ENCODE results near the gene PHLDA1. TPM values are rescaled to one million over a fixed set of nuclear protein-coding genes. Genes with fewer than 3 reads are reported as not detected.

PHLDA1 gene
- total RNA-seq, 3 donors from 2014 or later (not counting 1 experiment from before 2014, with no cell fraction given) = 11.1 to 24.0 (median 19.1) TPM

DNA sequence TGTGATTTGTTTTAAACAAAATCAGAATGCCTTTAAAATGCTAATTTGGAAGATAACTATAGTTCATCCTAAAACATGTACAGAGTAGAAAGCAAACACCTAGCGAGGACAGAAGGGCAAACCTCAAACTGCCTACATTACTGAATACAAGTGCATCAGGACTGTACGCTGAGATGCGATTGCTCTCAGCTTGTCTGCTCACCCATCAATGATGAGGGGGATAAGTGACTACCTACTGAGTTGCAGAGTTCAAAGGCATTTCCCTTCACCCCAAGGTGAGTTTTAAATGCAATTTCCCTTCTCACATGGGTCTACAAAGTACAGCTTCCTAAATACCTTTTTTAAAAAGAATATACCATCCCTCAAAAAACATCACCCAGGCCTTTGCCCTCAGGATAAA is 52.9 kb downstream of the PHLDA1 start:
- H3K9me3 Mint-ChIP-seq = no peaks in the 10 kb centered on the region
- no peaks in the 10 kb centered on the region for H3K36me3 Mint-ChIP-seq
- no peak for ATAC-seq
- Histone ChIP-seq H3K36me3 (ENCODE audit: control insufficient read depth, insufficient read depth, low read length) (no peaks in the 10 kb centered on the region), H3K27ac (ENCODE audit: low read length) (peak overlapping the region; percentile 93), H3K4me1 (ENCODE audit: control insufficient read depth, insufficient read depth, low read length) (peaks cover 24% of the 10 kb centered on the region), H3K4me3 (ENCODE audit: low read length) (no peak overlapping the region), H3K9me3 (ENCODE audit: control insufficient read depth, insufficient read depth, low read length) (no peaks in the 10 kb centered on the region), H3K27me3 (ENCODE audit: control insufficient read depth, insufficient read depth, low read length) (no peaks in the 10 kb centered on the region)
- WGBS (ENCODE audit: insufficient coverage) = 82% methylated on average over 3 of the region's 3 CpGs
- DNase-seq = peak in 1 of 2 donors; percentile 37
- intact Hi-C loops (cut with micrococcal nuclease) = loop anchor here (1.0 kb wide), 4 partner anchors 34 to 106 kb away; partner anchors contain the start of genes NAP1L1 and PHLDA1
- no peaks in the 10 kb centered on the region for H3K27me3 Mint-ChIP-seq (ENCODE audit: low read depth in 2 of 2)
- peak overlapping the region; percentile 64 for H3K4me3 Mint-ChIP-seq
- H3K27ac Mint-ChIP-seq = peak overlapping the region; percentile 88 to 94
- TF ChIP-seq, protein P1, sequence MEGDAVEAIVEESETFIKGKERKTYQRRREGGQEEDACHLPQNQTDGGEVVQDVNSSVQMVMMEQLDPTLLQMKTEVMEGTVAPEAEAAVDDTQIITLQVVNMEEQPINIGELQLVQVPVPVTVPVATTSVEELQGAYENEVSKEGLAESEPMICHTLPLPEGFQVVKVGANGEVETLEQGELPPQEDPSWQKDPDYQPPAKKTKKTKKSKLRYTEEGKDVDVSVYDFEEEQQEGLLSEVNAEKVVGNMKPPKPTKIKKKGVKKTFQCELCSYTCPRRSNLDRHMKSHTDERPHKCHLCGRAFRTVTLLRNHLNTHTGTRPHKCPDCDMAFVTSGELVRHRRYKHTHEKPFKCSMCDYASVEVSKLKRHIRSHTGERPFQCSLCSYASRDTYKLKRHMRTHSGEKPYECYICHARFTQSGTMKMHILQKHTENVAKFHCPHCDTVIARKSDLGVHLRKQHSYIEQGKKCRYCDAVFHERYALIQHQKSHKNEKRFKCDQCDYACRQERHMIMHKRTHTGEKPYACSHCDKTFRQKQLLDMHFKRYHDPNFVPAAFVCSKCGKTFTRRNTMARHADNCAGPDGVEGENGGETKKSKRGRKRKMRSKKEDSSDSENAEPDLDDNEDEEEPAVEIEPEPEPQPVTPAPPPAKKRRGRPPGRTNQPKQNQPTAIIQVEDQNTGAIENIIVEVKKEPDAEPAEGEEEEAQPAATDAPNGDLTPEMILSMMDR (IDR thresholded peaks at IDR 0.05) = no peak
- H3K4me1 Mint-ChIP-seq = peaks cover 22 to 37% of the 10 kb centered on the region in 2 donors

DNA sequence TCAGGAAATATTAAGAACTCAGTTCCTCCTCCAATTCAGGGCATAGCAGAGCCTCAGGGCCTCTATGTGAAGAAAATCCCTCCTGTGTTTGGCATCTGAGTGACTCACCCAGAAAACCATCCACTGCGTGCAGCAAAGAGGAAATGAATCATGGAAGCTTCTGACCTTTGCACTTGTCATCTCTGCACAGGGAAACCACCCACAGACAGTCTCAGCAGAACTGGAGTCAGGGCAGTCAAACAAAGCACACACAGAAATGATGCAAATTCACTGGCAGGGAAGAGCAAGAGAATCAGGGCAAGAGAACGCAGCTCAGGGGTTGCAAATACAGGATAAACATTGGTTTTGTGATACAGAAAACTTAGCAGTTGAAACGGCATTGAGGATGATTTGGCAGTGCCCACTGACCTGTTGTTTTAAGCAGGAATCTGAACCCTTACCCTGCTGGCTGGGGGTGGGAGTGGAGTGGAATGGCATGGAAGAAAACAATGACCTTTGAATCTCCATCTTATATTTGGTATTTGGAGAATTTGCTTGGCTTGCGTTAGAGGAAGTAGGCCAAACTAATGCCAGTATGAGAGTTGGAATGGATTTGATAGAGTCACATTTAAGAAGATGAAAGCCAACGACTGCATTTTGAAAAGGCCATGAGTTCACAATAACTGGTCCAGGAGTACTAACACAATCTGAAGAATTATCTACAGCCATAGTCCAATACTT is 53.5 kb downstream of the PHLDA1 start:
- peak overlapping the region; percentile 93 for H3K27ac ChIP-seq (ENCODE audit: low read length)
- no peak overlapping the region for H3K4me3 ChIP-seq (ENCODE audit: low read length)
- intact Hi-C loops (cut with micrococcal nuclease) = loop anchor here (1.0 kb wide), 2 partner anchors 53 to 106 kb away; partner anchors contain the start of genes NAP1L1 and PHLDA1
- H3K27me3 ChIP-seq (ENCODE audit: control insufficient read depth, insufficient read depth, low read length) = no peaks in the 10 kb centered on the region
- H3K4me3 Mint-ChIP-seq = peak overlapping the region; percentile 17
- ATAC-seq (peak; percentile 88 to 98 (median 97)), DNase-seq (peak; percentile 63 to 91)
- TF ChIP-seq, protein P1 (IDR thresholded peaks at IDR 0.05) = no peak
- no peaks in the 10 kb centered on the region for H3K9me3 Mint-ChIP-seq
- H3K36me3 Mint-ChIP-seq = no peaks in the 10 kb centered on the region
- WGBS (ENCODE audit: insufficient coverage) = 45% methylated on average over 5 of the region's 5 CpGs
- no peaks in the 10 kb centered on the region for H3K9me3 ChIP-seq (ENCODE audit: control insufficient read depth, insufficient read depth, low read length)
- peaks cover 22 to 31% of the 10 kb centered on the region in 2 donors for H3K4me1 Mint-ChIP-seq
- peaks cover 24% of the 10 kb centered on the region for H3K4me1 ChIP-seq (ENCODE audit: control insufficient read depth, insufficient read depth, low read length)
- H3K27me3 Mint-ChIP-seq (ENCODE audit: low read depth in 2 of 2) = no peaks in the 10 kb centered on the region
- H3K36me3 ChIP-seq (ENCODE audit: control insufficient read depth, insufficient read depth, low read length) = no peaks in the 10 kb centered on the region
- H3K27ac Mint-ChIP-seq = peak overlapping the region; percentile 88 to 94

DNA sequence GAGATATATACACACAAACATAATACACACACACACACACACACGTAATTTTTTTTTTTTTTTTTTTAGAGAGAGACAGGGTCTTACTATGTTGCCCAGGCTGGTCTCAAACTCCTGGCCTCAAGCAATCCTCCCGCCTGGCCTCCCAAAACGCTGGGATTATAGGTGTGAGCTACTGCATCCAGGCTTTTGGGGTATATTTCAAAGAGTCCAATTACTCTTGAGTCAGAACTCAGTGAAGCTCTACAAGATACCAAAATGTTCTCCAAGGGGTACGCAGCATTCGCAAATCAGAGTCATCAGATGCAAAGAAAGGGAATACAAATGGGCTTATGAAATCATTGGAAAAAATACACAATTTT is 54.0 kb downstream of the PHLDA1 start:
- H3K4me3 Mint-ChIP-seq = peak overlapping the region; percentile 17
- ATAC-seq (peak in 2 of 3 donors; percentile 12 to 16), DNase-seq (no peak)
- H3K36me3 Mint-ChIP-seq = no peaks in the 10 kb centered on the region
- no peak overlapping the region for H3K4me3 ChIP-seq (ENCODE audit: low read length)
- no peaks in the 10 kb centered on the region for H3K27me3 ChIP-seq (ENCODE audit: control insufficient read depth, insufficient read depth, low read length)
- TF ChIP-seq, protein P1 (IDR thresholded peaks at IDR 0.05) = no peak
- peaks cover 24% of the 10 kb centered on the region for H3K4me1 ChIP-seq (ENCODE audit: control insufficient read depth, insufficient read depth, low read length)
- H3K9me3 ChIP-seq (ENCODE audit: control insufficient read depth, insufficient read depth, low read length) = no peaks in the 10 kb centered on the region
- H3K9me3 Mint-ChIP-seq = no peaks in the 10 kb centered on the region
- H3K36me3 ChIP-seq (ENCODE audit: control insufficient read depth, insufficient read depth, low read length) = no peaks in the 10 kb centered on the region
- peak overlapping the region; percentile 93 for H3K27ac ChIP-seq (ENCODE audit: low read length)
- intact Hi-C loops (cut with micrococcal nuclease) = no loop called here
- H3K27ac Mint-ChIP-seq = peak overlapping the region; percentile 88 to 94
- no peaks in the 10 kb centered on the region for H3K27me3 Mint-ChIP-seq (ENCODE audit: low read depth in 2 of 2)
- WGBS (ENCODE audit: insufficient coverage) = 86% methylated on average over 4 of the region's 5 CpGs
- peaks cover 22 to 31% of the 10 kb centered on the region in 2 donors for H3K4me1 Mint-ChIP-seq

Data from natural killer cell (primary cell).